ENCODE results near the gene MACROD2. TPM values are rescaled to one million over a fixed set of nuclear protein-coding genes. Genes with fewer than 3 reads are reported as not detected.

MACROD2 gene
- total RNA-seq, 4 donors from 2014 or later = 4.6 to 33.0 (median 8.3) TPM

GRCh38 chr20:14643556-14643955 lies 648.2 kb downstream of the MACROD2 start:
- WGBS, 2 donors (ENCODE audit: low coverage in 1 of 2) = 83% methylated on average over 1 of the region's 1 CpG; no CpG with 5 or more reads in 1 of the 2 donors
- TF ChIP-seq EP300 (IDR thresholded peaks at IDR 0.05; ENCODE audit: low read depth) (no peak), CTCF (IDR thresholded peaks at IDR 0.05) (no peak), POLR2A (IDR thresholded peaks at IDR 0.05) (no peak), POLR2AphosphoS5 (IDR thresholded peaks at IDR 0.05) (no peak)
- intact Hi-C loops (cut with DNase I; ENCODE audit: low total_unique reads) (no loop called here), in situ Hi-C loops (cut with MboI; ENCODE audit: low pct_ligation_motif_present in 1 of 4, low pct_unique_long_range_greater_than_20kb in 1 of 4, low sequenced_read_pairs in 3 of 4) (no loop called here)
- Histone ChIP-seq H3K4me1 (no peaks in the 10 kb centered on the region), H3K4me3 (no peak overlapping the region), H3K27ac (no peak overlapping the region), H3K27me3 (no peaks in the 10 kb centered on the region), H3K9me3 (peaks cover 8 to 13% of the 10 kb centered on the region in 2 donors), H3K36me3 (no peaks in the 10 kb centered on the region)
- DNase-seq = no peak

DNA sequence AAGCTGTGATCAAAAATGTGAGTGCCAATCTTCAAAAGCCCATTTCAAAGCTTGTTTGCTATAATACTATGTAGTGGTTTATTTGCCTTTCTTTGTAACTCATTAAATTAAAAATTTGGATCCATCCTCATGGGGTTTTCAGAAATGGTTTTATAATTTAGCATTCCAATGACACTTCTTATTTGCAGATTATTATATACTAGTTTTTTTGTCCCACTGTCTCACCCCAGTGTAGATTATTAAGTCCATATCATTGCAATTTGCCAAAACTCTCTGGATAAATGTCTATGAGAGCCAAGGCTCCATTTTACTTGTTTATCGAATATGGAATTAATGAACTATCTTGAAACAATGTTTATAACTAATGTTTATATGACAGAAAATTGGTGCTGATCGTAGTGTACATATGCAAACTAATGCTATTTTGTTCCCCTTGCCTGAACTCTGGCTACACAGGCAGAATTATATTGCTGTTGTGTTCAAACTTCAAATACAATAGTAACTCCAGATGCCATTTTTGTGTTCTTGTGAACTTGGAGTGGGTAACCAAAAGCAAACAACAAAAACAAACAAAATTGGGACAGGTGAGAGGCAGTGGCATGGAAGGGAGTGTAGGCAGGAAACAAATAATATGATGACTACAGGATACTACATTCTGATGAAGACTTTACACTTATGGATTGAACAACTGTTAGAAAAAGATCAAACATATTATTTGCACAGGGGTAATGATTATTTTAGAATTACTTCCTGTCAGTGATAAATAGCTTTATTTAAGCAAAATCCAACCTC lies 649.2 kb downstream of the MACROD2 start:
- Histone ChIP-seq H3K4me1 (no peaks in the 10 kb centered on the region), H3K27me3 (no peaks in the 10 kb centered on the region), H3K27ac (no peak overlapping the region), H3K4me3 (no peak overlapping the region), H3K9me3 (peaks cover 8 to 13% of the 10 kb centered on the region in 2 donors), H3K36me3 (no peaks in the 10 kb centered on the region)
- TF ChIP-seq POLR2A (IDR thresholded peaks at IDR 0.05) (no peak), CTCF (IDR thresholded peaks at IDR 0.05) (no peak), EP300 (IDR thresholded peaks at IDR 0.05; ENCODE audit: low read depth) (no peak), POLR2AphosphoS5 (IDR thresholded peaks at IDR 0.05) (no peak)
- no peak for DNase-seq
- in situ Hi-C loops (cut with MboI; ENCODE audit: low pct_ligation_motif_present in 1 of 4, low pct_unique_long_range_greater_than_20kb in 1 of 4, low sequenced_read_pairs in 3 of 4) = no loop called here
- WGBS, 2 donors (ENCODE audit: low coverage in 1 of 2) = 65 to 93% methylated on average over 2 of the region's 2 CpGs
- intact Hi-C loops (cut with DNase I; ENCODE audit: low total_unique reads) = no loop called here

- H3K27ac ChIP-seq = no peak overlapping the region
- WGBS, 2 donors (ENCODE audit: low coverage in 1 of 2) = 40 to 53% methylated on average over 1 of the region's 1 CpG
- H3K4me3 ChIP-seq = no peak overlapping the region
- no peaks in the 10 kb centered on the region for H3K4me1 ChIP-seq
- no peaks in the 10 kb centered on the region for H3K27me3 ChIP-seq
- no peaks in the 10 kb centered on the region for H3K36me3 ChIP-seq
- H3K9me3 ChIP-seq = no peaks in the 10 kb centered on the region
- in situ Hi-C loops (cut with MboI; ENCODE audit: low pct_ligation_motif_present in 1 of 4, low pct_unique_long_range_greater_than_20kb in 1 of 4, low sequenced_read_pairs in 3 of 4) = no loop called here
- no peak for TF ChIP-seq POLR2AphosphoS5 (IDR thresholded peaks at IDR 0.05)
- TF ChIP-seq POLR2A (IDR thresholded peaks at IDR 0.05) = no peak
- TF ChIP-seq EP300 (IDR thresholded peaks at IDR 0.05; ENCODE audit: low read depth) = no peak
- TF ChIP-seq CTCF (IDR thresholded peaks at IDR 0.05) = no peak
- no peak for DNase-seq
- intact Hi-C loops (cut with DNase I; ENCODE audit: low total_unique reads) = no loop called here
These were observed 651.7 kb downstream of the MACROD2 start for GRCh38 chr20:14647016-14647415.

GRCh38 chr20:14649662-14650061 lies 654.3 kb downstream of the MACROD2 start:
- in situ Hi-C loops (cut with MboI; ENCODE audit: low pct_ligation_motif_present in 1 of 4, low pct_unique_long_range_greater_than_20kb in 1 of 4, low sequenced_read_pairs in 3 of 4) (loop anchor here in 1 of 4 donors (25.0 kb wide), 1 partner anchor 113 kb away; no protein-coding TSS in a partner anchor), intact Hi-C loops (cut with DNase I; ENCODE audit: low total_unique reads) (no loop called here)
- no peak for DNase-seq
- H3K27ac ChIP-seq = no peak overlapping the region
- H3K27me3 ChIP-seq = no peaks in the 10 kb centered on the region
- H3K36me3 ChIP-seq = no peaks in the 10 kb centered on the region
- no peak overlapping the region for H3K4me3 ChIP-seq
- H3K4me1 ChIP-seq = no peaks in the 10 kb centered on the region
- H3K9me3 ChIP-seq = no peaks in the 10 kb centered on the region
- TF ChIP-seq EP300 (IDR thresholded peaks at IDR 0.05; ENCODE audit: low read depth) (no peak), CTCF (IDR thresholded peaks at IDR 0.05) (no peak), POLR2AphosphoS5 (IDR thresholded peaks at IDR 0.05) (no peak)
- WGBS, 2 donors (ENCODE audit: low coverage in 1 of 2) = 77% methylated on average over 1 of the region's 1 CpG; no CpG with 5 or more reads in 1 of the 2 donors
